ENCODE data around the gene BSG.

Gene BSG

GRCh38 chr19:535017-535835 is 37.2 kb upstream of the BSG start:
- no peak overlapping the region for H3K4me3 ChIP-seq (ENCODE audit: low read length)
- TF ChIP-seq CTCF (IDR thresholded peaks at IDR 0.05; ENCODE audit: insufficient read depth, low read depth, low read length, missing control alignments), result no peak
- DNase-seq (ENCODE audit: low read depth), result no peak

- no peak overlapping the region for H3K4me3 ChIP-seq (ENCODE audit: low read length)
- TF ChIP-seq CTCF (IDR thresholded peaks at IDR 0.05; ENCODE audit: insufficient read depth, low read depth, low read length, missing control alignments), result no peak
Measured at GRCh38 chr19:536031-536880, 36.1 kb upstream of the BSG start.

GRCh38 chr19:536881-537404 is 35.5 kb upstream of the BSG start:
- no peak for DNase-seq (ENCODE audit: low read depth)
- no peak overlapping the region for H3K4me3 ChIP-seq (ENCODE audit: low read length)
- no peak for TF ChIP-seq CTCF (IDR thresholded peaks at IDR 0.05; ENCODE audit: insufficient read depth, low read depth, low read length, missing control alignments)

More at GRCh38 chr19:536031-536880, 36.1 kb upstream of the BSG start:
- DNase-seq (ENCODE audit: low read depth), result no peak

- no peak for TF ChIP-seq CTCF (IDR thresholded peaks at IDR 0.05; ENCODE audit: insufficient read depth, low read depth, low read length, missing control alignments)
- DNase-seq (ENCODE audit: low read depth), result no peak
- H3K4me3 ChIP-seq (ENCODE audit: low read length), result no peak overlapping the region
Measured at GRCh38 chr19:538641-539428, 33.6 kb upstream of the BSG start.

- DNase-seq (ENCODE audit: low read depth), result no peak
- TF ChIP-seq CTCF (IDR thresholded peaks at IDR 0.05; ENCODE audit: insufficient read depth, low read depth, low read length, missing control alignments), result no peak
- H3K4me3 ChIP-seq (ENCODE audit: low read length), result no peak overlapping the region
Measured at GRCh38 chr19:539429-540030, 32.9 kb upstream of the BSG start.

Measured in epithelial cell of esophagus (primary cell).